Panc1 (cell line): ENCODE data around the gene SPOCK1. TPM values are rescaled to one million over a fixed set of nuclear protein-coding genes. Genes with fewer than 3 reads are reported as not detected.

ENCODE experiments used
- ATAC-seq: fragments of 200-7000 bp; cut with Tn5 transposase; 2 replicates; pipeline ENCODE4 v1.9.1; 2020; ENCODE audit warnings: mild to moderate bottlenecking, moderate library complexity
- BruUV-seq: library from RNA; stranded (reverse); fragments of 400-500 nt; replicated peaks from 2 replicates; lab custom pipeline; 2021; lab: Mats Ljungman, UMichigan
- CTCF ChIA-PET: fragments of 300-600 bp; sonication (Branson Sonifier 250); formaldehyde crosslinking; loops from one replicate; lab custom pipeline; 2022; ENCODE audit warnings: antibody characterized with exemption; lab: Charles Lee
- POLR2A ChIA-PET: fragments of 300-600 bp; sonication (Branson Sonifier 250); formaldehyde crosslinking; loops from one replicate; lab custom pipeline; 2022; ENCODE audit warnings: antibody characterized with exemption; lab: Charles Lee
- DNase-seq: peaks from one replicate; pipeline ENCODE4 v3.0.0-alpha.2; 2010; ENCODE audit warnings: low read depth, low spot score
- H3K27ac ChIP-seq: 2 replicates; pipeline ENCODE4 v1.5.1; 2011; ENCODE audit warnings: mild to moderate bottlenecking, low read length, inconsistent platforms
- H3K27me3 ChIP-seq: fragments of 200-500 bp; sonication (Bioruptor generic); 2 replicates; pipeline ENCODE4 v1.6.0; 2014; ENCODE audit warnings: low read length, inconsistent platforms; ENCODE audit not compliant: control insufficient read depth, insufficient read depth
- H3K36me3 ChIP-seq: fragments of 200-500 bp; sonication (Bioruptor generic); 2 replicates; pipeline ENCODE4 v1.5.1; 2014; ENCODE audit warnings: inconsistent platforms, mild to moderate bottlenecking, low read length, moderate library complexity; ENCODE audit not compliant: control insufficient read depth, insufficient read depth
- H3K4me1 ChIP-seq: 2 replicates; pipeline ENCODE4 v1.5.1; 2011; ENCODE audit warnings: inconsistent platforms, mild to moderate bottlenecking, low read length, moderate library complexity; ENCODE audit not compliant: control insufficient read depth, insufficient read depth
- H3K4me3 ChIP-seq, 2 experiments: 2 replicates each; pipeline ENCODE4 v1.5.1; 2011 to 2012; ENCODE audit warnings: low read depth in 2 of 2, low read length in 2 of 2, mild to moderate bottlenecking in 2 of 2, inconsistent platforms in 1 of 2, moderate library complexity in 1 of 2
- H3K9me3 ChIP-seq: fragments of 200-500 bp; sonication (Bioruptor generic); 2 replicates; pipeline ENCODE4 v1.5.1; 2014; ENCODE audit warnings: low read depth, mild to moderate bottlenecking, inconsistent platforms, low read length, moderate library complexity; ENCODE audit not compliant: control insufficient read depth, insufficient read depth
- POLR2AphosphoS5 ChIP-seq: IDR thresholded peaks from 2 replicates; pipeline ENCODE4 v1.6.1; 2012; ENCODE audit warnings: mild to moderate bottlenecking, low read depth, low read length, moderate library complexity
- SIN3A ChIP-seq: IDR thresholded peaks from 2 replicates; pipeline ENCODE4 v1.6.1; 2012; ENCODE audit warnings: low read depth, mild to moderate bottlenecking, low read length, moderate library complexity, borderline replicate concordance; ENCODE audit not compliant: insufficient read depth
- TCF7L2 ChIP-seq: IDR thresholded peaks from 2 replicates; pipeline ENCODE4 v1.6.1; 2011; ENCODE audit warnings: mild to moderate bottlenecking, low read depth, low read length, inconsistent platforms
- in situ Hi-C: cut with HindIII; loops from 2 replicates; pipeline ENCODE4 v1.10.0; 2016; ENCODE audit warnings: low sequenced_read_pairs, low pct_unique_long_range_greater_than_20kb
- intact Hi-C: fragments of 100-400 bp; cut with micrococcal nuclease; formaldehyde crosslinking; loops from one replicate; pipeline ENCODE4 v1.10.0; 2022; ENCODE audit not compliant: unreplicated experiment
- total RNA-seq: library from RNA; stranded (reverse); gene quantifications from one replicate; pipeline ENCODE4 v1.2.1, GENCODE V29; 2021; ENCODE audit not compliant: unreplicated experiment
- TF ChIP-seq, protein P1 (sequence below), 2 experiments: IDR thresholded peaks; 2 replicates each; pipeline ENCODE4 v1.6.1; 2011 to 2012; ENCODE audit warnings: low read depth in 2 of 2, control low read depth in 1 of 2, low read length in 1 of 2, mild to moderate bottlenecking in 1 of 2, moderate library complexity in 1 of 2; ENCODE audit not compliant: insufficient read depth in 1 of 2
- TF ChIP-seq, protein P2 (sequence below): fragments of 450-650 bp; IDR thresholded peaks from 2 replicates; pipeline ENCODE4 v1.5.1; 2017; ENCODE audit warnings: mild to moderate bottlenecking

The SPOCK1 gene
- total RNA-seq, 1 experiment from 2014 or later: 15.6 TPM

DNA sequence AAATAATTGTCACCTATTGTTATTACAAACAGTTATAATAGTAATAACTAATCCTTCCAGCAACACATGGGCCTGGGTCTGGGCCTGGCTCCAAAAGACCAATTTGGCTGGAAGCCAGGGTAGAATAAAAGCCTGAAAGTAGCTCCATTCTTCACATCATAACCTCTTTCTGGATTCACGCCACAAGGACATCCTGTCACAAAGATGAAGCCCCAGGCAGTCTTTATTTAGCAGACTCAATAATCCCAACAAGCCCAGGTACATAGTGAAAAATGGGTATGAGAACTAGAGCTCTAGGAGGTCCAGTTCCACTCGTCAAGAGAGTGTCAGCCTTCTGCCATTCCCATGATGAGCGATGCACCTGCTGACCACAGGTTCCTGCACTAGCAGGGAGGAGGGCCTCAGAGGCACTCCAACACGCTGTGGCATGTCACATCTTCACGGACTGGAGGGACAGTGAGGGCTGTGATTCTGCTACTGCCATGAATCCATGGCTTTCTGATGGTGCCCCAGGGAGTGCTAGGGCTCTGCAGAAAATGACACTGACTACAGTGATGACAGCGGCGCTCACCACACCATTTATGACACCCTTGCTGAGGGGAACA is 124.9 kb downstream of the SPOCK1 start:
- Histone ChIP-seq H3K27me3 (no peaks in the 10 kb centered on the region), H3K9me3 (no peaks in the 10 kb centered on the region), H3K27ac (no peak overlapping the region), H3K36me3 (no peaks in the 10 kb centered on the region), H3K4me1 (no peaks in the 10 kb centered on the region), H3K4me3 (no peak overlapping the region)
- DNase-seq: no peak
- intact Hi-C loops: no loop called here
- no peak for ATAC-seq
- in situ Hi-C loops: no loop called here
- POLR2A ChIA-PET: no interaction called here
- no peak for TF ChIP-seq POLR2AphosphoS5
- TF ChIP-seq, protein P1, sequence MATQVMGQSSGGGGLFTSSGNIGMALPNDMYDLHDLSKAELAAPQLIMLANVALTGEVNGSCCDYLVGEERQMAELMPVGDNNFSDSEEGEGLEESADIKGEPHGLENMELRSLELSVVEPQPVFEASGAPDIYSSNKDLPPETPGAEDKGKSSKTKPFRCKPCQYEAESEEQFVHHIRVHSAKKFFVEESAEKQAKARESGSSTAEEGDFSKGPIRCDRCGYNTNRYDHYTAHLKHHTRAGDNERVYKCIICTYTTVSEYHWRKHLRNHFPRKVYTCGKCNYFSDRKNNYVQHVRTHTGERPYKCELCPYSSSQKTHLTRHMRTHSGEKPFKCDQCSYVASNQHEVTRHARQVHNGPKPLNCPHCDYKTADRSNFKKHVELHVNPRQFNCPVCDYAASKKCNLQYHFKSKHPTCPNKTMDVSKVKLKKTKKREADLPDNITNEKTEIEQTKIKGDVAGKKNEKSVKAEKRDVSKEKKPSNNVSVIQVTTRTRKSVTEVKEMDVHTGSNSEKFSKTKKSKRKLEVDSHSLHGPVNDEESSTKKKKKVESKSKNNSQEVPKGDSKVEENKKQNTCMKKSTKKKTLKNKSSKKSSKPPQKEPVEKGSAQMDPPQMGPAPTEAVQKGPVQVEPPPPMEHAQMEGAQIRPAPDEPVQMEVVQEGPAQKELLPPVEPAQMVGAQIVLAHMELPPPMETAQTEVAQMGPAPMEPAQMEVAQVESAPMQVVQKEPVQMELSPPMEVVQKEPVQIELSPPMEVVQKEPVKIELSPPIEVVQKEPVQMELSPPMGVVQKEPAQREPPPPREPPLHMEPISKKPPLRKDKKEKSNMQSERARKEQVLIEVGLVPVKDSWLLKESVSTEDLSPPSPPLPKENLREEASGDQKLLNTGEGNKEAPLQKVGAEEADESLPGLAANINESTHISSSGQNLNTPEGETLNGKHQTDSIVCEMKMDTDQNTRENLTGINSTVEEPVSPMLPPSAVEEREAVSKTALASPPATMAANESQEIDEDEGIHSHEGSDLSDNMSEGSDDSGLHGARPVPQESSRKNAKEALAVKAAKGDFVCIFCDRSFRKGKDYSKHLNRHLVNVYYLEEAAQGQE (IDR thresholded peaks at IDR 0.05; ENCODE audit: insufficient read depth in 1 of 2, low read depth in 2 of 2, low read length in 1 of 2): no peak
- TF ChIP-seq SIN3A: no peak
- TF ChIP-seq, protein P2, sequence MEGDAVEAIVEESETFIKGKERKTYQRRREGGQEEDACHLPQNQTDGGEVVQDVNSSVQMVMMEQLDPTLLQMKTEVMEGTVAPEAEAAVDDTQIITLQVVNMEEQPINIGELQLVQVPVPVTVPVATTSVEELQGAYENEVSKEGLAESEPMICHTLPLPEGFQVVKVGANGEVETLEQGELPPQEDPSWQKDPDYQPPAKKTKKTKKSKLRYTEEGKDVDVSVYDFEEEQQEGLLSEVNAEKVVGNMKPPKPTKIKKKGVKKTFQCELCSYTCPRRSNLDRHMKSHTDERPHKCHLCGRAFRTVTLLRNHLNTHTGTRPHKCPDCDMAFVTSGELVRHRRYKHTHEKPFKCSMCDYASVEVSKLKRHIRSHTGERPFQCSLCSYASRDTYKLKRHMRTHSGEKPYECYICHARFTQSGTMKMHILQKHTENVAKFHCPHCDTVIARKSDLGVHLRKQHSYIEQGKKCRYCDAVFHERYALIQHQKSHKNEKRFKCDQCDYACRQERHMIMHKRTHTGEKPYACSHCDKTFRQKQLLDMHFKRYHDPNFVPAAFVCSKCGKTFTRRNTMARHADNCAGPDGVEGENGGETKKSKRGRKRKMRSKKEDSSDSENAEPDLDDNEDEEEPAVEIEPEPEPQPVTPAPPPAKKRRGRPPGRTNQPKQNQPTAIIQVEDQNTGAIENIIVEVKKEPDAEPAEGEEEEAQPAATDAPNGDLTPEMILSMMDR: no peak
- TF ChIP-seq TCF7L2: no peak
- CTCF ChIA-PET: no interaction called here
- no TSS peak for BruUV-seq

DNA sequence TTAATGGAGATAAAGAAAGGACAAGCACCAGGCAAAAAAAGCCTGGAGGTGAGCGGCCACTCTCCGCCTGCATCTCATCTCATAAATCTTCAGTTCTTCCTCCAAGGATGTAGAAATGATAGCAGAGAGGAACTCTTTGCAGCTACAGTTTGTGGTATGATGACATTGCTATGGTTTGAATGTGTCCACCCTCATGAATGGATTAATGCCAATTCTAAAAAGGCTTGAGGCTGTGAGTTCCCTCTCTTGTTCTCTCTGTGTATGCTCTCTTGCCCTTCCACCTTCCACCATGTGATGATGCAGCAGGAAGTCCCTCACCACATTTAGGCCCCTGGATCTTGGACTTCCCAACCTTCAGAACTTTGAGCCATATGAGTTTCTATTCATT is 126.4 kb downstream of the SPOCK1 start:
- no peaks in the 10 kb centered on the region for H3K27me3 ChIP-seq
- H3K4me3 ChIP-seq: no peak overlapping the region
- no peaks in the 10 kb centered on the region for H3K36me3 ChIP-seq
- intact Hi-C loops (no loop called here), in situ Hi-C loops (no loop called here)
- H3K9me3 ChIP-seq: no peaks in the 10 kb centered on the region
- CTCF ChIA-PET: no interaction called here
- no peak for ATAC-seq
- TF ChIP-seq, protein P1 (IDR thresholded peaks at IDR 0.05; ENCODE audit: insufficient read depth in 1 of 2, low read depth in 2 of 2, low read length in 1 of 2): no peak
- TF ChIP-seq POLR2AphosphoS5 (no peak), TCF7L2 (no peak), SIN3A (no peak)
- TF ChIP-seq, protein P2: no peak
- BruUV-seq: no TSS peak
- no peak for DNase-seq
- POLR2A ChIA-PET: no interaction called here
- H3K4me1 ChIP-seq: no peaks in the 10 kb centered on the region
- no peak overlapping the region for H3K27ac ChIP-seq
